ENCODE results near the gene PRKCE.

DNA sequence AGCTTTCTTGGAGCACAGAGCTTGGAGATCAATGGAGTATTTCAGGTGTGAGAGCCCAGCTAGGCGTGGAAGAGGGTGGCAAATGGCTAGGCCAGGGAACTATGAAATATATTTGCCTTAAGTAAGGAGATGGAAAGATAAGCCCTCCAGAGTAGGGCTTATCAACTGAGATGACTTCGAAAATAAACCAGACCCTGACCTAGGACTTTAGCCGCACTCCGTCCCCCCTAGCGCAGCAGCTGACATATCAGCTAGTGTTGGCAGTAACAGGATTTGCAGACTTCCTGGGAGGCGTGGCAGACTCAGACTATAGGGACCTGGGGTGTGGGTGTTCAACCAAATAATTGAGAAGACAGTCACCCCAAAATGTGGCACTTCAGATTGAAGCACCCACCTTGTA is 518.0 kb downstream of the PRKCE start:
- TF ChIP-seq, protein P1, sequence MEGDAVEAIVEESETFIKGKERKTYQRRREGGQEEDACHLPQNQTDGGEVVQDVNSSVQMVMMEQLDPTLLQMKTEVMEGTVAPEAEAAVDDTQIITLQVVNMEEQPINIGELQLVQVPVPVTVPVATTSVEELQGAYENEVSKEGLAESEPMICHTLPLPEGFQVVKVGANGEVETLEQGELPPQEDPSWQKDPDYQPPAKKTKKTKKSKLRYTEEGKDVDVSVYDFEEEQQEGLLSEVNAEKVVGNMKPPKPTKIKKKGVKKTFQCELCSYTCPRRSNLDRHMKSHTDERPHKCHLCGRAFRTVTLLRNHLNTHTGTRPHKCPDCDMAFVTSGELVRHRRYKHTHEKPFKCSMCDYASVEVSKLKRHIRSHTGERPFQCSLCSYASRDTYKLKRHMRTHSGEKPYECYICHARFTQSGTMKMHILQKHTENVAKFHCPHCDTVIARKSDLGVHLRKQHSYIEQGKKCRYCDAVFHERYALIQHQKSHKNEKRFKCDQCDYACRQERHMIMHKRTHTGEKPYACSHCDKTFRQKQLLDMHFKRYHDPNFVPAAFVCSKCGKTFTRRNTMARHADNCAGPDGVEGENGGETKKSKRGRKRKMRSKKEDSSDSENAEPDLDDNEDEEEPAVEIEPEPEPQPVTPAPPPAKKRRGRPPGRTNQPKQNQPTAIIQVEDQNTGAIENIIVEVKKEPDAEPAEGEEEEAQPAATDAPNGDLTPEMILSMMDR (IDR thresholded peaks at IDR 0.05): no peak
- TF ChIP-seq POLR2A (IDR thresholded peaks at IDR 0.05): no peak
